H7 (cell line): ENCODE results near the gene ACP1. TPM values are rescaled to one million over a fixed set of nuclear protein-coding genes. Genes with fewer than 3 reads are reported as not detected.
A peak's percentile ranks its signal among the peaks of the same experiment; 100 is the strongest.

Experiments
- DNase-seq: peaks from one replicate; pipeline ENCODE4 v3.0.0; 2012
- H3K27me3 ChIP-seq: 2 replicates; pipeline ENCODE4 v1.6.0; 2011; ENCODE audit warnings: mild to moderate bottlenecking, low read length; ENCODE audit not compliant: control insufficient read depth, insufficient read depth
- H3K36me3 ChIP-seq: replicated peaks from 2 replicates; pipeline ENCODE4 v1.5.1; 2011; ENCODE audit warnings: low read length; ENCODE audit not compliant: control insufficient read depth, insufficient read depth
- H3K4me3 ChIP-seq: 2 replicates; pipeline ENCODE4 v1.5.1; 2011; ENCODE audit warnings: low read depth, mild to moderate bottlenecking, control low read depth, low read length, moderate library complexity; ENCODE audit not compliant: insufficient read depth
- total RNA-seq: library from RNA; depleted of rRNA; stranded (reverse); fragments of >200 nt; shearing (Covaris generic); gene quantifications from 2 replicates; pipeline ENCODE4 v1.2.3, GENCODE V29; 2014

Gene ACP1
- total RNA-seq, 1 experiment from 2014 or later, result 138 TPM

GRCh38 chr2:281381-281780 lies 16.6 kb downstream of the ACP1 start:
- no peak for DNase-seq
- Histone ChIP-seq H3K4me3 (no peak overlapping the region), H3K36me3 (peaks cover 9% of the 10 kb centered on the region), H3K27me3 (no peaks in the 10 kb centered on the region; the same call in 1 of the 2 replicates)

- DNase-seq, result no peak
- peaks cover 9% of the 10 kb centered on the region for H3K27me3 ChIP-seq
These were observed 17.9 kb downstream of the ACP1 start for GRCh38 chr2:282371-283263.

GRCh38 chr2:283996-284794 lies 19.4 kb downstream of the ACP1 start:
- DNase-seq, result peak; percentile 63
- Histone ChIP-seq H3K27me3 (peaks cover 21% of the 10 kb centered on the region), H3K4me3 (no peak overlapping the region), H3K36me3 (no peaks in the 10 kb centered on the region; the same call in none of the 2 replicates)

More at GRCh38 chr2:282371-283263, 17.9 kb downstream of the ACP1 start:
- peaks cover 4% of the 10 kb centered on the region for H3K36me3 ChIP-seq
- no peak overlapping the region for H3K4me3 ChIP-seq

- H3K27me3 ChIP-seq, result peaks cover 29% of the 10 kb centered on the region
These were observed 20.2 kb downstream of the ACP1 start for GRCh38 chr2:284896-285492.

GRCh38 chr2:285531-285930 lies 20.8 kb downstream of the ACP1 start:
- Histone ChIP-seq H3K36me3 (no peaks in the 10 kb centered on the region; the same call in 1 of the 2 replicates), H3K27me3 (peaks cover 32% of the 10 kb centered on the region), H3K4me3 (no peak overlapping the region)
- no peak for DNase-seq

More at GRCh38 chr2:284896-285492, 20.2 kb downstream of the ACP1 start:
- H3K4me3 ChIP-seq, result no peak overlapping the region
- H3K36me3 ChIP-seq, result no peaks in the 10 kb centered on the region; the same call in 1 of the 2 replicates
- DNase-seq, result no peak

GRCh38 chr2:286035-286434 lies 21.3 kb downstream of the ACP1 start:
- DNase-seq, result no peak
- no peak overlapping the region for H3K4me3 ChIP-seq
- no peaks in the 10 kb centered on the region; the same call in 1 of the 2 replicates for H3K36me3 ChIP-seq
- peaks cover 32% of the 10 kb centered on the region for H3K27me3 ChIP-seq

- H3K36me3 ChIP-seq, result no peaks in the 10 kb centered on the region; the same call in 1 of the 2 replicates
- peak; percentile 68 for DNase-seq
- H3K4me3 ChIP-seq, result peak overlapping the region; percentile 43; the same call in 1 of the 2 replicates
- H3K27me3 ChIP-seq, result peaks cover 35% of the 10 kb centered on the region
These were observed 22.1 kb downstream of the ACP1 start for GRCh38 chr2:286774-287392.

GRCh38 chr2:287471-287885 lies 22.7 kb downstream of the ACP1 start:
- peak; percentile 86 for DNase-seq
- Histone ChIP-seq H3K4me3 (peak overlapping the region; percentile 43), H3K36me3 (no peaks in the 10 kb centered on the region), H3K27me3 (peaks cover 35% of the 10 kb centered on the region)

GRCh38 chr2:287911-288757 lies 23.4 kb downstream of the ACP1 start, which contains the start of gene ALKAL2:
Gene ALKAL2, minus strand, starts transcription at chr2:288091. Its CDS starts 256 bp downstream, at chr2:287835.
- peak; percentile 86 for DNase-seq
- Histone ChIP-seq H3K27me3 (peaks cover 35% of the 10 kb centered on the region), H3K36me3 (no peaks in the 10 kb centered on the region), H3K4me3 (peak within 1 kb of the TSS; percentile 50)

- Histone ChIP-seq H3K4me3 (peak overlapping the region; percentile 50), H3K36me3 (no peaks in the 10 kb centered on the region), H3K27me3 (peaks cover 35% of the 10 kb centered on the region)
- peak; percentile 84 for DNase-seq
These were observed 24.1 kb downstream of the ACP1 start for GRCh38 chr2:288758-289361.

- Histone ChIP-seq H3K4me3 (peak overlapping the region; percentile 50), H3K27me3 (peaks cover 35% of the 10 kb centered on the region), H3K36me3 (no peaks in the 10 kb centered on the region)
- peak; percentile 78 for DNase-seq
These were observed 24.8 kb downstream of the ACP1 start for GRCh38 chr2:289362-290089.

- Histone ChIP-seq H3K27me3 (peaks cover 35% of the 10 kb centered on the region), H3K36me3 (no peaks in the 10 kb centered on the region), H3K4me3 (peak overlapping the region; percentile 50)
- peak; percentile 89 for DNase-seq
These were observed 25.5 kb downstream of the ACP1 start for GRCh38 chr2:290090-290722.
